CD4-positive, CD25-positive, alpha-beta regulatory T cell (primary cell): Measurements from ENCODE around the gene ATP4A. TPM values are rescaled to one million over a fixed set of nuclear protein-coding genes. Genes with fewer than 3 reads are reported as not detected.

Source experiments
- ATAC-seq, 2 donors: fragments of 150-1000 bp; cut with Tn5 transposase; one replicate each; pipeline ENCODE4 v1.10.0; 2021; ENCODE audit warnings: low read depth in 2 of 2, moderate number of reproducible peaks in 2 of 2, moderate library complexity in 1 of 2
- DNase-seq, 3 donors: peaks; one replicate each; pipeline versions ENCODE4 v3.0.0 to v3.0.0-alpha.2; 2012 to 2022; ENCODE audit warnings: mixed read lengths in 1 of 3
- H3K27ac ChIP-seq: one replicate; pipeline ENCODE4 v1.7.0; 2013; ENCODE audit warnings: mild to moderate bottlenecking, low read length; ENCODE audit not compliant: insufficient read depth, poor library complexity, severe bottlenecking
- H3K27me3 ChIP-seq: one replicate; pipeline ENCODE4 v1.7.0; 2013; ENCODE audit warnings: low read length; ENCODE audit not compliant: control insufficient read depth, insufficient read depth
- H3K36me3 ChIP-seq: one replicate; pipeline ENCODE4 v1.7.0; 2013; ENCODE audit warnings: mild to moderate bottlenecking, low read length, moderate library complexity; ENCODE audit not compliant: control insufficient read depth, insufficient read depth
- H3K4me1 ChIP-seq: 2 replicates; pipeline ENCODE4 v1.7.0; 2013; ENCODE audit warnings: mild to moderate bottlenecking, low read length; ENCODE audit not compliant: insufficient read depth, control insufficient read depth, poor library complexity, severe bottlenecking
- H3K4me3 ChIP-seq: one replicate; pipeline ENCODE4 v1.7.0; 2013; ENCODE audit warnings: low read depth, mild to moderate bottlenecking, low read length, moderate library complexity
- H3K9me3 ChIP-seq, 2 experiments: 1 replicate in 1 of 2; 2 replicates in 1 of 2; pipeline ENCODE4 v1.7.0; 2013; ENCODE audit warnings: low read length in 2 of 2, mild to moderate bottlenecking in 1 of 2, moderate library complexity in 1 of 2; ENCODE audit not compliant: control insufficient read depth in 2 of 2
- H3K27ac Mint-ChIP-seq, 3 donors: one replicate each; pipeline ENCODE4 v1.8.0; 2020 to 2022; ENCODE audit warnings: mild to moderate bottlenecking in 3 of 3, mixed read lengths in 3 of 3, moderate library complexity in 2 of 3
- H3K27me3 Mint-ChIP-seq: one replicate; pipeline ENCODE4 v1.8.0; 2022; ENCODE audit warnings: mild to moderate bottlenecking, mixed read lengths
- H3K36me3 Mint-ChIP-seq: one replicate; pipeline ENCODE4 v1.8.0; 2020; ENCODE audit warnings: mixed read lengths
- H3K4me1 Mint-ChIP-seq, 4 donors: one replicate each; pipeline ENCODE4 v1.8.0; 2020 to 2022; ENCODE audit warnings: mixed read lengths in 4 of 4, mild to moderate bottlenecking in 1 of 4
- H3K4me3 Mint-ChIP-seq, 4 donors: one replicate each; pipeline ENCODE4 v1.8.0; 2020 to 2022; ENCODE audit warnings: mild to moderate bottlenecking in 4 of 4, mixed read lengths in 4 of 4, moderate library complexity in 3 of 4
- H3K9me3 Mint-ChIP-seq, 7 donors: one replicate each; pipeline ENCODE4 v1.8.0; 2020 to 2022; ENCODE audit warnings: mixed read lengths in 7 of 7, mild to moderate bottlenecking in 3 of 7, moderate library complexity in 2 of 7
- polyA plus RNA-seq, 4 donors: library from polyadenylated mRNA; unstranded; fragments of 300-500 nt; fragmentation: Illumina TruSeq; gene quantifications; one replicate each; pipeline ENCODE4 v1.2.3, GENCODE V29; 2021
- total RNA-seq: library from RNA; stranded (reverse); gene quantifications from one replicate; pipeline ENCODE4 v1.2.3, GENCODE V29; 2022

ATP4A gene
- total and polyA plus RNA-seq, 5 donors from 2014 or later = not detected

DNA sequence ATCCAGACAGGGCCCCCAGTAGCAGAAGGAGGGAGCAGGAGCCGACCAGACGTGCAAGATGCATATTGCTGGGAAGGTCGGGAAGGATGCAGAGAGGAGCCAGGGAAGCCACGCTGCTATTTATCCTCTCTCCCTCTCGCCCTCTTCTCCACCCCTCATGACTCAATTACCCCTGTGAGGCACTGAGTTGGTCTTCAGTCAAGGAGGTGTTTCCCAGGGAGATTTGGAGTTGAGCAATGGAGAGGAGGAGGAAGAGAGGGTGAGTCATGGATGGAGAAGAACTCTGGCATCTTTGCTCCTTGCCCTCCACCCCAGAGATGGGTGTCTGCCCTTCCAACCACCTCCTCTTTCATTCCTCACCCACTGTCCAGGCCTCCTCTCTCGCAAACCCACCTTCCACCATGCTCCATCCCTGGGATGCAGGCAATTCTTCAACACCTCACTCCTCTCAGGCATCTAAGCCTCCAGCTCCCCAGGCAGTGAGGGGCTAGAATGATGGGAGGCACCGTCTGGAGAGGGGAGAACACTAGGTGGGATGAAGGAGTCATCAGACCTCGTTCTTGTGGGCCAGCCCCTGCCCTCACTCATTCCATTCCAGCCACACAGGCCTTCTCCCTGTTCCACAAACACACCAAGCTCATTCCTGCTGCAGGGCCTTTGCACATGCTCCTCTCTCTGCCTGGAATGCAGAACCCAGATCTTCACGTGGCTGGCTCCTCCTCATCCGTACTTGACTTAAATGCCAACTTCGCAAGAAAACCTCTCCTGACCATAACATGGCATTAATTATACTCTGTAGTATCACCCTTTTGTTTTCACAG, 35.0 kb downstream of the ATP4A start, which contains the start of gene SBSN:
TSS of gene SBSN (minus strand) at position 94 of the 821 bp plus-strand sequence. CDS start at position 64, 30 bp downstream.
- peaks cover 56% of the 10 kb centered on the region for H3K27me3 Mint-ChIP-seq
- H3K27ac Mint-ChIP-seq = no peak within 1 kb of the TSS

GRCh38 chr19:35525873-35526272, 37.6 kb downstream of the ATP4A start:
- Histone ChIP-seq H3K36me3 (no peaks in the 10 kb centered on the region), H3K9me3 (no peaks in the 10 kb centered on the region), H3K4me3 (no peak overlapping the region), H3K4me1 (no peaks in the 10 kb centered on the region), H3K27me3 (peaks cover 2% of the 10 kb centered on the region), H3K27ac (no peak overlapping the region)
- no peak overlapping the region for H3K4me3 Mint-ChIP-seq
- H3K27ac Mint-ChIP-seq = peak overlapping the region in 1 of 3 donors; percentile 42
- peaks cover 41% of the 10 kb centered on the region for H3K27me3 Mint-ChIP-seq
- ATAC-seq = no peak
- no peaks in the 10 kb centered on the region for H3K36me3 Mint-ChIP-seq
- H3K4me1 Mint-ChIP-seq = no peaks in the 10 kb centered on the region
- DNase-seq = no peak
- no peaks in the 10 kb centered on the region for H3K9me3 Mint-ChIP-seq

More for the DNA sequence above, 35.0 kb downstream of the ATP4A start, which contains the start of gene SBSN:
- Histone ChIP-seq H3K9me3 (no peaks in the 10 kb centered on the region), H3K4me1 (peaks cover 2% of the 10 kb centered on the region), H3K27me3 (peaks cover 2% of the 10 kb centered on the region), H3K36me3 (no peaks in the 10 kb centered on the region), H3K27ac (no peak within 1 kb of the TSS), H3K4me3 (no peak within 1 kb of the TSS)
- Mint-ChIP-seq H3K4me1 (peaks cover 0 to 6% (median 2%) of the 10 kb centered on the region in 4 donors), H3K9me3 (no peaks in the 10 kb centered on the region), H3K4me3 (no peak within 1 kb of the TSS), H3K36me3 (no peaks in the 10 kb centered on the region)
- DNase-seq = no peak
- ATAC-seq = no peak

GRCh38 chr19:35524181-35524837, 39.1 kb downstream of the ATP4A start:
- no peaks in the 10 kb centered on the region for H3K4me1 ChIP-seq
- DNase-seq = no peak
- Mint-ChIP-seq H3K27me3 (peaks cover 34% of the 10 kb centered on the region), H3K36me3 (no peaks in the 10 kb centered on the region), H3K4me3 (no peak overlapping the region), H3K9me3 (no peaks in the 10 kb centered on the region), H3K4me1 (peaks cover 0 to 2% (median 0%) of the 10 kb centered on the region in 4 donors), H3K27ac (peak overlapping the region in 1 of 3 donors; percentile 93)
- ATAC-seq = no peak
- H3K36me3 ChIP-seq = no peaks in the 10 kb centered on the region
- no peak overlapping the region for H3K27ac ChIP-seq
- no peaks in the 10 kb centered on the region for H3K9me3 ChIP-seq
- no peak overlapping the region for H3K4me3 ChIP-seq
- no peaks in the 10 kb centered on the region for H3K27me3 ChIP-seq

DNA sequence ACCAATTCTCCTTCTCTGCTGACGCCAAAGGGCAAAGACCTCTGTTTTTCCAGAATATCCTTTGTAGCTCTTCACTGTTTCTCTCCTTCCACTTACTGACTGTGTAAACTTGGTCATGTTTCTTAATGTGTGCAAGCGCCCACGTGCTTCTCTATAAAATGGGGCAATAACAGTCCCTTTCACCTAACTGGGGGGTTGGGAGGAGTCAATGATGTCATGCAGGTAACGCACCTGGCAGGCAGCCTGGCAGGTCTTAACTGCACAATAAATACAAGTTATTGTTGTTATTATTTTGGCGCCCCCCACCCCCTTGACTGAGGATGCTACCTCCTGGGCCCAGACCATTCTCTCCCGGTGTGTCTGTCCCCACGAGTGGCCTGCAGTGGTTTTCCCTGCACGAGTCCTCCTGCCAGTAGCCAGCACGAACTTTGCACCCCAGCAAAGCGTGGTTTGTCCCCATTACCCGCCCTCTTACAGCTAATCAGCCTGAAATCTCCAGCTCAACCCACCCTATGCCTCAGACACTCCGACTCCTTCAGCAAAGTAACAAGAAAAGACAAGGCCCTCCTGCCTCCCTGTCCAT, 40.6 kb downstream of the ATP4A start:
- ATAC-seq (no peak), DNase-seq (no peak)
- Mint-ChIP-seq H3K27me3 (peaks cover 23% of the 10 kb centered on the region), H3K4me3 (no peak overlapping the region), H3K9me3 (no peaks in the 10 kb centered on the region), H3K36me3 (no peaks in the 10 kb centered on the region), H3K27ac (no peak overlapping the region), H3K4me1 (peaks cover 0 to 2% (median 0%) of the 10 kb centered on the region in 4 donors)
- Histone ChIP-seq H3K36me3 (no peaks in the 10 kb centered on the region), H3K4me1 (no peaks in the 10 kb centered on the region), H3K9me3 (no peaks in the 10 kb centered on the region), H3K27ac (no peak overlapping the region), H3K27me3 (no peaks in the 10 kb centered on the region), H3K4me3 (no peak overlapping the region)

GRCh38 chr19:35521124-35521743, 42.2 kb downstream of the ATP4A start:
- no peak overlapping the region for H3K4me3 ChIP-seq
- no peak overlapping the region for H3K27ac ChIP-seq
- H3K27me3 ChIP-seq = no peaks in the 10 kb centered on the region
- no peaks in the 10 kb centered on the region for H3K36me3 ChIP-seq
- no peaks in the 10 kb centered on the region for H3K4me1 ChIP-seq
- H3K4me1 Mint-ChIP-seq = peaks cover 0 to 2% (median 0%) of the 10 kb centered on the region in 4 donors
- peaks cover 16% of the 10 kb centered on the region for H3K27me3 Mint-ChIP-seq
- no peak for DNase-seq
- no peak for ATAC-seq
- no peak overlapping the region for H3K4me3 Mint-ChIP-seq
- H3K36me3 Mint-ChIP-seq = no peaks in the 10 kb centered on the region
- H3K9me3 Mint-ChIP-seq = no peaks in the 10 kb centered on the region
- no peaks in the 10 kb centered on the region for H3K9me3 ChIP-seq
- no peak overlapping the region for H3K27ac Mint-ChIP-seq

- H3K9me3 Mint-ChIP-seq = no peaks in the 10 kb centered on the region
Observed at GRCh38 chr19:35519291-35519690, 44.2 kb downstream of the ATP4A start.

GRCh38 chr19:35518313-35518712, 45.1 kb downstream of the ATP4A start:
- Histone ChIP-seq H3K27me3 (no peaks in the 10 kb centered on the region), H3K36me3 (no peaks in the 10 kb centered on the region), H3K4me1 (no peaks in the 10 kb centered on the region), H3K4me3 (no peak overlapping the region), H3K9me3 (no peaks in the 10 kb centered on the region), H3K27ac (no peak overlapping the region)
- no peak overlapping the region for H3K27ac Mint-ChIP-seq
- no peak overlapping the region for H3K4me3 Mint-ChIP-seq
- peaks cover 0 to 2% (median 0%) of the 10 kb centered on the region in 4 donors for H3K4me1 Mint-ChIP-seq
- DNase-seq (no peak), ATAC-seq (no peak)
- no peaks in the 10 kb centered on the region for H3K9me3 Mint-ChIP-seq
- H3K36me3 Mint-ChIP-seq = no peaks in the 10 kb centered on the region
- peaks cover 7% of the 10 kb centered on the region for H3K27me3 Mint-ChIP-seq

More at GRCh38 chr19:35519291-35519690, 44.2 kb downstream of the ATP4A start:
- Histone ChIP-seq H3K27ac (no peak overlapping the region), H3K27me3 (no peaks in the 10 kb centered on the region), H3K36me3 (no peaks in the 10 kb centered on the region), H3K9me3 (no peaks in the 10 kb centered on the region), H3K4me3 (no peak overlapping the region), H3K4me1 (no peaks in the 10 kb centered on the region)
- DNase-seq = no peak
- Mint-ChIP-seq H3K4me1 (peaks cover 0 to 2% (median 0%) of the 10 kb centered on the region in 4 donors), H3K27me3 (peaks cover 7% of the 10 kb centered on the region), H3K27ac (no peak overlapping the region), H3K36me3 (no peaks in the 10 kb centered on the region), H3K4me3 (no peak overlapping the region)
- ATAC-seq = no peak
